HG02588 (cell line): ENCODE data around the gene DLST.
A peak's percentile ranks its signal among the peaks of the same experiment; 100 is the strongest.

Experiments
- ATAC-seq: cut with Tn5 transposase; IDR thresholded peaks from one replicate; pipeline ENCODE4 v1.9.1; 2021; ENCODE audit warnings: mild to moderate bottlenecking, moderate library complexity; ENCODE audit not compliant: unreplicated experiment

Gene DLST

DNA sequence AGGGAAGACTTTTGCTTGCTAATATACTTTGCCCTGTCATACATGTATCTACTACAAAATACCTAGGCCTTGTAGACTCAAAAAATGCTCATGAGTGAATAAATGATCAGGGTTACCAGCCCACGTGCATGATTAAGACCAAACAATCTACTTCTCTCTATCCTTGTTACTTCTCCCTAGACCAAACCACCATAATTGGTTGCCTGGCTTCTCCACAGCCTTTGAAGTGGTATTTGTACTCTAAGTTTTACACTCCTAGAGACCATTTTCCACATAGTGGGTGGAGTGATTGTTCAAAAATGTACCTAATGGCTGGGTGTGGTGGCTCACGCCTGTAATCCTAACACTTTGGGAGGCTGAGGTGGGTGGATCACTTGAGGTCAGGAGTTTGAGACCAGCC is 55.5 kb downstream of the DLST start:
- ATAC-seq: no peak

DNA sequence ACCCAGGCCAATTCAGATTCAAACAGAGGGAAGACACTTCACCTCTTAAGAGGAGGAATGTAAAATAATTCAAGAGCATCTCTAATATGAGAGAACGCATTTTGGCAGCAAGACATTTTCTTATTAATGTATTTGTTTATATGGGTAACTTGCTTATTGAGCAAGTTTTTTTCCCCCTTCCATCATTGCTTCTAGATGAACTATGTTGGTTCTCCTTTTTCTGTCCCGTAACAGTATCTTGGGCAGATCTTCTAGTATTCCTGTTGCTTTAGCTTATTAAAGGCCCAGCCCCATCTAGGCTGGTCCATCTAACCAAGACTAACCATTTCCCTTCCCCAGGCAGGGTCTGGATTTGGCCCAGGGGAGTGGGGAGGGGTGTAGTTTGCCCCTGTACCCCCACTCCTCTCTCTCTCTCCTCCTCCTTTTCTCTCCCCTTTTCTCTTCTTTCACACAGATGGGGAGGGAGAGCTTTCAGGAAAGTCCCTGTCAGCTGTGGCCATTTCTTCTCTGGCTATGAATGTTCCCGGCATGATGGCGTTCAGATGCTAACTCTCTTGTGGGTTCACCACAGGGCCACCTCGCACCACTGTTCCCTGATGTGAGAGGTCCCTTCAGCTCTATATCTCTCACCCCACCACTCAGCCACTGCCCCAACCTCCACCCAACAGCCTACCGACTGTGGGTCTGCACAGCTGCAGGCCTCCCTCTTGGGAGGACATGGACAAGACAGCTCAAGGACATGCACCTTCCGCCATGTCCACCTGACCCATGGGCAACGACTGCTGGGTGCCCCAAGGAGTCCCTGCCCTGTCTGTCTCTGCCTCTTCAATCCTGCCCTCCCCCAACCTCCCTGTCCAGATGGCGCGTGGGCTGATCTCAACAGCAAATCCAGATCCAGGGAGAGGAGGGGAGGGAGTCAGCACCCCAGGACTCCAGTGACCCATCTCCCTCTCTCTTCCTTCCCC is 57.1 kb downstream of the DLST start:
- ATAC-seq: no peak

DNA sequence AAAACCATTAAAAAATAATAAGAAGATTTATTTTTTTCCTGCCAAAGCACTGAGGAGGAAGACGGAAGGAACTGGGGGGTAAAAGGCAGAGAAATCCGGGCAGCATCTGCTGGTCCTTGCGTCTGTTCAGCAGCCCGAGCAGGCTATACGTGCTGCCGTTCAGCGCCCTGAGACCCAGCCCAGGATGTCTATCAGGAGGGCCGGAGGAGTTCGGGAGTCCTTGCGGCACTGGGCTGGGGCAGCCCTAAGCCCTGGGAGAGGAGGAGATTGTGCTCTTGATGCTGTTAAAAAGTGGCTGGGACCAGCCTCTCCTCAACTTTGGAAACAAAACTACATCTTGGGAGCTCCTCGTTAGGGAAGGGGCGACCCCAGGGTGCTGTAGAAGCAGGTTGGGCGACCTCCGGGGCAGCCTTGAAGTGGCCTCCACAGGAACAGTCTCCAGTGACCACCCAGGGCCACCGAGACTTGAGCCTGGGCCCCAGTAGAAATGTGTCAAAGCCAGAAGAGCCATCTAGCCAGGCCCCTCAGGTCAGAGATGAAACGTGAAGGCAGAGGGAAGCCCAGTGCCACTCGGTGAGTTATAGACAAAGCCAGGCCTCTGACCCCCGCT is 59.3 kb downstream of the DLST start:
- no peak for ATAC-seq

DNA sequence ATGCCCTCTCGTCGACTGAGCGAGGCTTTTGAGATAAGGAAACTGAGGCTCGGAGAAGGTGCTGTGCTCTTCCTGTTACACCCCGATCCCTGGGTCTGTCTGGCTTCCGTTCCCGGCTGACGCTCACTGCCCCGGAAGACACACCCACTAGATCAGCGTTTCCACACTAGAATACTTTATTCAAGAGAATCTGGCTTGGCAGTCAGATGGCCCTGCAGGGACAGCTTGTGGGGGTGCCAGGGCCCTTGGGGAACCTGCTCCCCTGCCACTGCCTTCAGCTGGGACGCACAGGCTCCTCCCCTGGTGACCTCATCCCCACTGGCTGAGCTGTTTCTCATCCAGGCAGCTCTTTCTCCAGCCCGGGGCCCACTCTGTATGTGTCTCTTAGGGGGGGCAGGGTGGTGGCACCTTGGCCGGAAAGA is 60.0 kb downstream of the DLST start:
- peak; percentile 51 for ATAC-seq

DNA sequence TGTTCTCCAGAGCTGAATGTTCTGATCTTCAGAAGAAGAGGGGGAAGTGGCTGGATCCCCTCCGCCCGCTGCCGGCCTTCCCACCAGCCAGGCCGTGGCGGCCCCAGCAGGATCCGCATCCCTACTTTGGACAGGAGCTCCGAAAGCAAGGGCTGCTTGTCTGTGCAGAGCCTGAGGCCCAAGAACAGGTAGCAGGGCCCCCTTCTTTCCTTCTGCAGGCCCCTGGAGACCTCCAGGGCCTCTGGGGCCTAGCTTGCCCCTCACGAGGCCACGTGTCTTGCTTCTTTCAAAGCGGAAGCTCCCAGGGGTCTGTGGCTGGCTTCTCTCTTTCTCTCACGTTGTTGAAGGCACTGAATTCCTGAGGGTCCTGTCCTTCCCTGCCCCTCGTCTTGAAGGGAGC is 60.5 kb downstream of the DLST start:
- ATAC-seq: no peak

DNA sequence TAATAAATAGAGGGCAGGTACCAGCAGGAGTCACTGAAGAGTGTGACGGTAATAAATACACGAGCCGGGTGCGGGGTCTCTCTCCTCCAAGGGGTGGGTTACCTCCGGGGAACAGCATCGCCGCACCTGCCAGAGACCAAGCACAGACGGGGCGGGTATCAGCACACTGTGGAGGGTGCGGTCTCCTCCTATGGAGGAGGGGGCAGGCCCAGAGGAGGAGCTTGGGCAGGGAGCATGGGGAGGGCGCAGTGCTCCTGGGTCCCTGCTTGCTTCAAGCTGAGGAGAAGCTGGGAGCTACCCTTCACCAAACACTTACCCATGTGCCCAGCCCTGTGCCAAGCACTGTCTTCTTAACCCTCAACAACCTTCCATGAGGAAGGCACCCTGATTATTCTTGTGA is 60.9 kb downstream of the DLST start:
- ATAC-seq: peak; percentile 32

DNA sequence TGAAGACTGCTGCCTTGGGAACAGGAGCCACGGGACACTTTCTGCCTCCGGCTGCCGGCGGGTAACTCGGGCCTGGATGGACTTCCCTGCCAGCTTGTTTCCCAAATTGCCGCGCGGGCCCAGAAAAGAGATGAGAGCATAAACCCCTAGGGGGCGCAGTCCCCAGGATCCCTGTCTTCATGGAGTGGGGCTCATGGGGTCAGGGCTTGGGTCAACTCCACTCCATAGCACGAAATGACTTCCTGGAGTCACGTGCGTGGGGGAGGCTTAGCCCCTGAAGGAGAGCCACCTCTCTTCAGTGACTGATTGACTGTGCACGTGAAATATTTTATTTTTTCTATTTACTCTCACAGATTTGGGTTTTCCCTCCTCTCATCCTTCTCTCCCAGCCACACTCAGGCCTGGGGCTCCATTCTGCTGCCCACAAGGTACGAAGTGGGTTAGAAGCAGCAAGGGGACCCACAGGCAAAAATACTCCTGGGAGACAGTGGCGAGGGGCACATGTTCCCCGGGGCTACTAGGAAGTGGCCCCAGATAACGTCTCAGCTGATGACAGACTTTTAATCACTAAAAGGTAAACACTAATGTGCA is 63.6 kb downstream of the DLST start:
- ATAC-seq: no peak

DNA sequence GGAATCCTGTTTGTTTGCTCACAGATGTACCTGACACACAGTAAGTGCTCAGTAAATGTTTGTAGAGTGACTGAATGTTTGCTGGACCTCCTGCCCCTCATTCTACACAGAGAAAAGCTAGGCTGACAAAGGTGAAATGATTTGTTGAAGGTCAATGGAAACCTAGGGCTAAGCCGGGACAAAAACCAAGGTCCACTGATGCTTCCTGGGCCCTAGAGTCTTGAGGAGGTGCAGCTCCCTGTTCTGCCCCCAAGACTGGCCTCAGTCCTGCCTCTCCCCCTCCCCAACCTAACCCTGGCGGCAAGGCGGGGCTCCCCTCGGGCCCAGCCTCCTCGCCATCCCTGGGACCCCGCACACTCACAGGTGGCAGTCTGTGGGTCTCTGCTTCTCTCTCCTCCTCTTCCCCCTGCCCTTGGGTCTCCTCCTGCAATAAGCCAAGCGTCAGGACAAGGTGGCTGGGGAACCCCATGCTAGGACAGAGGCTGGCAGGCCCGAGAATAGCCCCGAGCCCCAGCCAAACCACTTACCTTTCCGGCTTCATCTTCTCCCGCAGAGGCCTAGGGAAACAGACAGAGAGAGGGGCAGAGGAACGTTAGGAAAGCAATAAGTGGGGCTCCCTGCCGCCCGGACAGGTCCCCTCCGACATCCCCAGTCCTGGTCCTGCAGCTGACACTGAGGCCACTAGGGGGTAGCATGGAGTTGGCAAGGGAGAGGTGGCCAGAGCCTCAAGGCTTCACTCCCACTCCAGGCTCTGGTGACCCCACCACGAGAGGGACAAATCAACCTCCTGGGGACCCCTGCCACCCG is 64.3 kb downstream of the DLST start:
- ATAC-seq: peak; percentile 39

DNA sequence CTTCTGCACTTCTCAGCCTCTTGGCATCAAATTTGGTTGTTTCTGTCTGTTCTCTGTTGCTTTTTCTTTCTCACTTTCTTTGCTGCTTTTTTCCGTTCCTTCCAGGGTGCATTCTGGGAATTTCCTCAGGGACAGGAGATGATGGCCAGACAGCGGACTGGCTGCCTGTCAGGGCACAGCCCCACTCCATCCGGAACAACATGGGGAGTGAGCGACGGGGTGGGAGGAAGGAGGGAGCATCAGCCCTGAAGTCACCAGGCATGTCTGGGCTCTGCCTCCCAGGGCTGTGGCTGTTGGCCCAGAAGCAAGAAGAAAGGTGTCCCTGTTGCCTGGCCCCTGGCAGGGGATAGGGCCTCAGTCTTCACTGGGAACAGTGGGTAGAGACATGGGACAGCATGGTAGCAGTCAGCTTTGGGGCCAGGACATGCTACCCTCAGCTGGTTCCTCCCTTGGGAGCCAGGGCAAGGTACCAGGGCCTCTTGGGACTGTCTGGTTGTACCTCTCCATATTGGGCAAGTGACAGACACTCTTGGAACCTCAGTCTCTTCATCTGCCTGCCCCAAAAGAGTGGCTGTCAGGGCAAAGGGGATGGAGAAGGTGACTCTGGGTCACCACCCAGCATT is 65.1 kb downstream of the DLST start:
- ATAC-seq: no peak

DNA sequence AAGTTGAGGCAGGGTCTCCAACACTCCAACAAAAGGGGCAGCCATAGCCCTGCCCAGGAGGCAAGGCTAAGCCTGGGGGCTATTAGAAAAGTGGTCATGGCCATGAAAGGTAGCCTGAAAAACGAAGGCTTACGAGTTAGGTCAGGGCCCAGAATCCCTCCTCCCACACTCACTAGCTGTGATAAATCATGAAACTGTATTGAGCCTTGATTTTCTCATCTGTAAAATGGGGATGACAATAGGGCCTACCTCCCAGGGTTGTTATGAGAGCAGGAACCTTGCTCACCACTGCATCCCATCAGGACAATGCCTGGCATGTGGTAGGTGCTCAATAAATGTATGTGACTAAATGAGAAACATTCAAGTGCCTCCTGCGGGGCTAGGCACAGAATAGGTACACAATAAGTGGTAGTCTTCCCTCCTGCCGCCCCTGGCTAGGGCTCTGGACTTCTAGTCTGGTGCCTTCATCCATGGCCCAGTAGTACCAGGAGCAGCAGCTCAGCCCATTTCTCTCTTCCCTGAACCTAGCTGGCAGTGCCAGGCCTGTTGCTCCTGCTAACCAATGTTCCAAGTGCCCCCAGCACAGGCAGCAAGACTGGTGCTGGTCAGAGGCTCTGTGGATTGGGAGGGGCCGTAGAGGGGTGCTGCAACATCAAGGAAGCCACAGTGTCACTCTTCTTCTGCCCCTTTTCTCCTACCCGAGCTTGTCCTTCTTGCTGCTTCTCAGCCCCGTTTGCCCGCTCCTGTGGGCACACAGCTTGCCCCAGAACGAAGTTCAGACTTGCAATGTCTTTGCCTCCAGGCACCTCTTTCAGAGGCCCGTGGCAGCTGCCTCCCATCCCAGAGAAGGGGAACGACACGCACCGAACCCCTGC is 65.9 kb downstream of the DLST start:
- no peak for ATAC-seq

DNA sequence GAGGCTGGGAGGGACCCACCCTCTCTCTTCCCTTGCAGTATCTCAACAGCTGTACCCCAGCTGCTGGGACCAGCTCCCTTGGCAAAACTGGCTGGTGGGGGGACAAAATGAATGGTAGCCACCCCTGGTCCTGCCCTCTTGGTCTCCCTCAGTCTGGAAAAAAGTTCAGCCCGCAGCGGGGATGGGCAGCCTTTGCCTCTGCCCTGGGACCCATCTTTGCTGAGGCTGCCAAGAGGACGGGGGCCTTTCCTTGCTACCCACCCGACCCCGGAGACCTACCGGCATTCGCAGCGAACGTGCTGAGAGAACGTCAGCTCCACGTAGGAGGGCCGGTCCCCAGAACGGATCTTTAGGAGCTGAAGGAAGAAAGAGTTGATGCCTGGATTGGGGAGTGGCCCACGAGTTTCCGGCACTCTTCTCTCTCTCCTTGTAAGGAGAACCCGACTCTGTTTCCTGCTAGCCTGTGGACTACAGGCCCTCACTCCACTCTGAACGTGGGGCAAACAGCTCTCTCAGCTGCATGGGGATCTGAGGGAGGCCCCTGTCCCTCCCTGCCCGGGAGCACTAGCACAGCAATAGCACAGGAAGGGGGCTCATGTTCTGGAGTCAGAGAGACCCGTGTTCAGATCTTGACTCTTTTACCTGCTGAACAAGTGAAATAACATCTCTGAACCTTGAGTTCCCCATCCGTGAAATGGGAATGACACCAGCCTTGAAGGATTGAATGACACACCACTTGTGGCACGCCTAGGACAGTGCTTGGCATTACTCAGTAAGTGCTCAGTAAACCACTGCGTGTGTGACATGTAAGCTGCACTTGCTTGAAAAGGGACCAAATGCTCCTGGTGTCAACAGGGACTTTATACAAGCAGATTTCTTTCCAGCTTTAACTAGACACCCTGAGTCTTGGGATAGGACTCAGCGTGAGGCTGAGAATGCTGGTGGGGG is 66.8 kb downstream of the DLST start:
- ATAC-seq: no peak

DNA sequence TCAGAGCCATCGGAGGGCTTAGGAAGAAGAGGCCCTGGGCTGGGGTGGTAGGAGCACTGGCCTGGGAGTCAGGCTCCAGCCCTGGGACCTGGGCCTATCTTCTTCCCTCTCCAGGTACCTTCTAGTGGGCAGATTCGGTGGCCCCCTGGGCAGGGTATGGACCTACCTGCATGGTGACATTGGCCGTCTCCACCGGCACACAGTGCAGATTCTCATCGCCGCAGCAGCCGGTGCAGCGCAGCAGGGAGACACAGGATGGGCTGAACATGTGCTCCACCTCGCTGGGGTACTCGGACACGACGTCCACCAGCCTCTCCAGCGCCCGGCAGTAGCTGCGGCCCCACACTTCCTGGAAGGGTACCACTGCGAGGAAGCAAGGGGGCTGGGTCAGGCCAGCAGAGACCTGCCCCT is 67.5 kb downstream of the DLST start:
- no peak for ATAC-seq

DNA sequence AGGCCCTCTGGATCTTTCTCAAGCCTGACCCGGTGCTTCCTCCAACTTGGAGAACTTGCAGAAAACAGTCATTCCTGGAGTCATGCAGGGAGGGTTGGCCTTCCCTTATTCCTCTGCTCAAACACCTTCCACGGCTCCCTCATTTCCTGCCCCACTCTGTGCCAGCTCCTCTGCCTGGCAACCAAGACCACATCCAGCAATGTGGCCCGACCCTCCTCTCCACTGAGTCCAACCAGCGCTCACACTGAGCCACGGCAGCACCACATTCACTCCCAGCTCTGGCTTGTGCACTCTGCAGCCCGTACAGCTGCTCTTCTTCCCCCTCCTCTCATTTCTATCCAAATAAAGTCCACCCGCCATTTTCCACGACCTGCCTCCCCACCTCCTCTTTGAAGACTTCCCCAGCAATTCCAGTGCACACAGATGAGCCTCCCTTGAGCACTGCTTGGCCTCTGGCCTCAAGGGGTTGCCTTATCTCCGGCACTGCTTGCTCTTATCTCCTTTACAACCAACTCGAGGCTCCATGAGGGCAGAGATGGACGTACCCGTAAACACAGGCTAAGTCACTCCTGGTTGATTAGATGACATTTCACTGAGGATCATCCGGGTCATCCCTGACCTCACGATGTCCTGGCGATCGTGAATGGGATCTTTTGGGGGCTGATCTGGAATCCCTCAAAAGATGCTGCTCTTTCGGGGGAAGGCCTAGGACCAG is 68.3 kb downstream of the DLST start:
- no peak for ATAC-seq

DNA sequence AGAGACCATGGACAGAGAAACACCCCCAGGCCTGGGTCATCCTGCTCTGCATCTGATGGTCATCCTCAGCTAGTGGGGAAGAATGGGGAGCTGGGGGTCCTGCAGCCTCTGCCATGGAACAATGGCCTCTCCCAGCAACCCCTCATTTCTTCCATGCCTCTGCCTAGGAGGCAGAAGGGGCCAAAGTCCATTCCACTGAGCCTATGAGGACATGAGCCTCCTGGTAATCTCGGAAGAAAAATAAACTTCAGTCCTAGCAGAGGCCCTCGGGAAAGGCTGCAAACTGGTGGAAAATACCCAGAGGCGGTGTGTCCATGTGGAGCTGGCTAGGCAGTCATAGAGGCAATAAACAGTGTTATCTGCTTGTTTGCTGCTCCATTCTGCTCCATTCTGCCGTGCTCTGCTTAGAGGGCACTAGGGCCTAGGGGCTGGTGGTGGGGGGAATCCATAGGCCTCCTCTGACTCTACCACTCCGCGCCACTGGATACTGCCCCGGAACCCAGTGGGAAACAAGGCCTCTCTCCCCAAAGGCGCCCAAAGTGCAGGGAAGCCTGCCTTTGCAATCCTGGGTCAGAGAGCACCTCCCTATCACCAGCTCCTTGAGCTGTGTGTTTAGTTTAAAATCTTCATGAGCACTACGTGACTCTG is 69.2 kb downstream of the DLST start:
- no peak for ATAC-seq

DNA sequence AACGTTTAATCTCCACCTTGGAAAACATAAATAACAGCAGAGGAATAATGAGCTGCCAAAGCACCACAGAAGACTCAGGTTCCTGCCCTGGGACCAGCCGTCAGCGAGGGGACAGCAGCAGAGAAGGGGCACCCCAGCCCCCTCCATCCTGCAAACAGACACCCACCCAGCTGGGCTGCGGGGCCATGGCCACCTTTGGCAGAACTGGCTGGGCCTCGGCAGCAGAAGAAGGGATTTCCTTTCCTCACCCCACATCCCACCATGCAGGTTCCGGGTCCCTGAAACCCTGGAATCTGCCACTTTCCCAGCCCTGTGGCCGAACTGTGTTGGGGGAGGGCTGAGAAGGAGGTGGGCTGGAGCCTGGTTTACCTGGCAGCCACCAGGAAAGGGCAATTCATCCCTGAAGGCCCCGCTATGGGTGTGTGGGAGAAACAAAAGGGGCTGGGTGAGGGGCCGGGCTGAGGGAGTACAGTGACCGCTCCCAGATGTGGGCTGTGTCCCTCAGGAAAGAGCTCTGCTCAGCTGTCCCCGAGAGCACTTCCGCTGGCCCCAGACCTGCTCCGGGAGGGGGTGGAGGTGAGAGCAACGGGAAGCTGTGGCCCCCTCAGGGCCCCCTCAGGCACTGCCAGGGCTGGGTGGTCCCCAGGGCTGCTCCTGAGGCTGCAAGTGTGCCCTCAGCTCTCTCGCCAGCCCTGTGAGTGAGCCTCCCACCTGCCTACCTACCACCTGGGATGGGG is 69.9 kb downstream of the DLST start:
- ATAC-seq: no peak

DNA sequence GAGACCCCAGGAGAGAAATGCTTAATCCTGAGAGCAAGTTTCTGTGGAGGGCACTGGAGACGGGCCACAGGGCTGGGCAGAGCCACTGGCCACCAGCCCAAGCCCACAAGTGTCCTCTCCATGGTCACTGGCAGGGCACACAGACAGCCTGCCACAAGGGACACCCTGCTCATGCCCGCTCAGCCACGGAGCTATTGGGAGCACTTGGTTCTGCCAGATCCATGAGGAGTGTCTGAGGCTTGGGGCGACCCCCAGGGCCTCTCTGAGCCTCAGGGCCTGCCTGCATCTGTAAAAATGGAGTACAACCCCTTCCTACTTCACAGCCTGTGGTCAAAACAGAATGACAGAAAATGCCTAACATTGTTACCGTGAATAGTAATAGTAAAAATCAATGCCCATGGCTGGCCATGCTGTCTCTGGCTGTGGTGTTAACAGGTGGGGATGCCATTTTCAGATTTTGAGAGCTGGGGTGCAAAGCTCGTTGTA is 70.5 kb downstream of the DLST start:
- no peak for ATAC-seq
